ENCODE measurements around the gene SPRY4.
"Not testable (repeated sequence)": the region's sequence is repeated elsewhere in the genome, so short reads cannot be mapped to it uniquely, and the experiment has no call there.

Gene SPRY4, protein sequence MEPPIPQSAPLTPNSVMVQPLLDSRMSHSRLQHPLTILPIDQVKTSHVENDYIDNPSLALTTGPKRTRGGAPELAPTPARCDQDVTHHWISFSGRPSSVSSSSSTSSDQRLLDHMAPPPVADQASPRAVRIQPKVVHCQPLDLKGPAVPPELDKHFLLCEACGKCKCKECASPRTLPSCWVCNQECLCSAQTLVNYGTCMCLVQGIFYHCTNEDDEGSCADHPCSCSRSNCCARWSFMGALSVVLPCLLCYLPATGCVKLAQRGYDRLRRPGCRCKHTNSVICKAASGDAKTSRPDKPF

DNA sequence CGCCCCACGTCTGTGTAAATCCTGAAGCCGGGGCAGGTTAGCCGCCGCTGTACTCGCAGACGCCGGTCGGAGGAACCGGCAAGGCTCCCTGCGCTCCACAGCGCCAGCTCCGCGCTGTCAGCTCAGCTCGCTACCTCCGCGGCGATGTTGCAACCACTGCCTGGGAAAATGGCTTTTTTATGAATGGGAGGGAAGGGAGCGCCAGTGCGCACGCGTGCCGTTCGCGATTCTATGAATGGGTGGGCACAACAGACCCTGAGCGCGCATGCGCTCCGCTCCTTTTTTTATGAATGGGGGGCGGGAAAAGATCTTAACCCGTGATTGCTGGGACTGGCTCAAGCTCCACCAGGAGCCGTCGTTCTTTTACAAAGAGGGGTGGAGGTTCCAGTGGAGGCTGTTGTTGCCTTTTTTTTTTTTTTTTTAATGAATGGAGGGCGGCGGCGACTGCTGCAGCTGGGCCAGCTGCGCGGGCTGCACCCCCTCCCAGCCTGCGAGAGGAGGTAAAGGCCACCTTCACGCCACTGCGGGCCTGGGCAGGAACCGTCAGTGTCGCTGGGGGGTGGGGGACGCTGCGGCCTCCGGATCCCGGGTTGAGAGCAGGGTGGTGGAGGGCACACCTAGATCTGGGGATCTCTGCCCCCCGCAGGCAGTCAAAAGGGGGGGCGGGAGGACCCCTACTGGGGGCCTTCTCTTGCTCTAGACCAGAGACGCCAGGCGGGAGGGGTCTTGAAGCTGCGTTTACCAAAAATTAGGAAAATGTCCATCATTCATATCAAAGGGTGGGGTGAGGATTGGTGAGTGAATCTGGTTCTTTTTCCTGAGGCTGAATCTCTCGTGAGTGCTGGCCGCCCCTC lies at the start of gene SPRY4:
SPRY4 (minus strand) TSS at position 151 of the 854 bp plus-strand sequence. CDS start 9,913 bp downstream, outside the sequence.
- peak; percentile 90 for DNase-seq

GRCh38 chr5:142368529-142368928 lies 43.7 kb upstream of the SPRY4 start:
- DNase-seq = no peak

- DNase-seq = no peak
These were observed 41.2 kb upstream of the SPRY4 start for GRCh38 chr5:142366007-142366406.

DNA sequence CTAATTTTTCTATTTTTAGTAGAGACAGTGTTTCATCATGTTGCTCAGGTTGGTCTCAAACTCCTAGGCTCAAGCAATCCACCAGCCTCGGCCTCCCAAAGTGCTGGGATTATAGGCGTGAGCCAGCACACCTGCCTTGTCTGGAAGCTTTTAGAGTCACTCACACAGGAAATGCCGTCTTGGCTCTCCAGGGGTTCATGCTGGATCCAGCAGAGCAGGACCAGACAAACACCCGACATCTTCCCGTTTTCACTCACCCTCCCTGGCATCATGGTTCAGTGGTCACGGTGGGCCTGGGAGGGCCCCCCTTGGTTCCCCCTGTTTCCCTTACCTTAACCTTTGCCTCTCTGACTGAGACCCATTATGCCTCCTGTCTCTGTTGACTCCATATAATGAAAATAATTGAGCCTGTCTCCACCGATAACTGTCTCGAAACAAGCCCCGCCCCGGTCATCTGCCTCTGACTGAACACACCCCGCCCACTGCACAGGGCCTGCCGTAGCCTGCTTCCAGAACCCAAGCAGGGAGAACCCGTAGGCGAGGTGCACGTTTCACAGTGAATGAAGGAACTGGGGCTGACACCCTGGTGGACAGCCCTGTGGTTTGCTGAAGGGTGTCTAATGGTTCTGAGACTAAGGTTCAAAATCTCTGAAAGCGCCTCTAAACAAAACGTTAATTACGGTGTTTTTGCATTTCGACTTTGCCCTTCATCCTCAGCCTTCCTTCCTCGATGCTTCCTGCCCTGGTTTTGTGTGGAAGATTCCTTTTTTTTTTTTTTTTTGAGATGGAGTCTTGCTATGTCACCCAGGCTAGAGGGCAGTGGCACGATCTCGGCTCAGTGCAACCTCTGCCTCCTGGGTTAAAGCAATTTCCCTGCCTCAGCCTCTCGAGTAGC lies 39.7 kb upstream of the SPRY4 start:
- no peak for DNase-seq

DNA sequence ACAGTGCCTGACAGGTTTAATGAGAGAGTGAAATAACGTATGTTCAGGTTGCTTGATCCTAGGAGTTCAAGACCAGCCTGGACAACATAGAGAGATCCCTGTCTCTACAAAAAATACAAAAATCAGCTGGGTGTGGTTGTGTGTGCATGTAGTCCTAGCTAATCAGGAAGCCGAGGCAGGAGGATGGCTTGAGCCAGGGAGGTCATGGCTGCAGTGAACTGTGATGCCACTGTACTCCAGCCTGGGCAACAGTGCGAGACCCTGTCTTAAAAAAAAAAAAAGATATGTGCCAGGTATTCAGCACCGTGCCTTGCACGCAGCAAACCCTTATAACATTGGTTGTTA lies 38.8 kb upstream of the SPRY4 start:
- DNase-seq = no peak

- DNase-seq = not testable (repeated sequence)
These were observed 37.4 kb upstream of the SPRY4 start for GRCh38 chr5:142362193-142362592.

GRCh38 chr5:142360607-142361120 lies 35.8 kb upstream of the SPRY4 start:
- DNase-seq = no peak

DNA sequence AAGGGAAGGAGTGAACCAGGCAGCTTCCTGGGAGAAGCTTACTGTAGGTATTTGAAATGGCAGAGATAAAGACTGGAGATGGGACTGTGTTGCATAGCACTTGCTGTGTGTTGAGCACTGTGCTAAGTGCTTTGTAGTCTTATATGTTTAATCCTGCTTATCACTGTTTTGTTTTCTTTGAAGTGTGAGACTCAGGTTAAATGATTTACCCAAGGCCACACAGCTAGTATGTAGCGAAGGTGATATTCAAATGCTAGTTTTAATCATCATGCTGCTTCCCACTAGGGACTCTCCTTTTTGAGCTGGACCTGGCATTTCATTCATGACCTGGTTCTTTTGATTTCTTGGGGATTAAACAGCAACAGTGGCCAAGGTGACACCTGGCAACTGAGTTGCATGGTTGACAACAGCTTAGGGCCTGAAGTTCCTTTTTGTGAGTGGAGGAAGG lies 35.3 kb upstream of the SPRY4 start:
- no peak for DNase-seq

DNA sequence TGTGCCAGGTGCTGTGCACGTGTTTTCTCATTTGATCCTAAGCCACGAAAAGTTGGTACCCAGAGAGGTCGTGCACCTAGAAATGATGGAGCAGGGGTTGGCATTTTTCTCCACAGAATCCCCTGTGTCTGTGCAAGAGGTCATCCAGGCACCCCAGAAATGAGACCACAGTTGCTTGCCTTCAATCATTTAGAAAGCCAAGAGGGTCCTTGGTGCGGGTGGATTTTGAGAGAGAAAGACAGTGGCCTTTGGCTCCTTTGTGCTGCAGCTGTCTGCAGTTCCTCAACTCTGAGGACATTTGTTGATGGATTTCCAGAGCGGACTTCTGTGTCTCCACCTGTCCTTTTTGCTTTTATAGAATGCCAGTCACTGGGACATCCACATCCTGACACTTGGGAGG lies 33.8 kb upstream of the SPRY4 start:
- DNase-seq = no peak

DNA sequence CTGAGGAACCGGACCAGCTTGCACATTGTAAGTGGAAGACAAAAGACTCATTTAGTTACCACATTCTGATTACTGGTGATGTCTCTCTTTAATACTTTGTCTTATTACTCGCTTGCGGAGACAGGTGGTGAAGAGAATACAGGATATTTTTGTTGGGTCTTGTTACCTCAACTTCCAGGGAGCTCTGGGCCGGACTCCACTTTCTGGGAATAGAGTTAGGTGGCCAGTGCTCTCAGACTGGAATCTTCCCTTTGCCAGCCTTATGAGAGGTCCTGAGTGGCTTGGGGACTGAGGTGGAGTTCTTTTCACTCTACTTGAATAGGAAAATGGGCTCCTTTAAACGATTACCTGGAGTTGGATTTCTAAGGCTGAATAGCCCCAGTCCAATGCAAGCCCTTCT lies 33.3 kb upstream of the SPRY4 start:
- DNase-seq = no peak

DNA sequence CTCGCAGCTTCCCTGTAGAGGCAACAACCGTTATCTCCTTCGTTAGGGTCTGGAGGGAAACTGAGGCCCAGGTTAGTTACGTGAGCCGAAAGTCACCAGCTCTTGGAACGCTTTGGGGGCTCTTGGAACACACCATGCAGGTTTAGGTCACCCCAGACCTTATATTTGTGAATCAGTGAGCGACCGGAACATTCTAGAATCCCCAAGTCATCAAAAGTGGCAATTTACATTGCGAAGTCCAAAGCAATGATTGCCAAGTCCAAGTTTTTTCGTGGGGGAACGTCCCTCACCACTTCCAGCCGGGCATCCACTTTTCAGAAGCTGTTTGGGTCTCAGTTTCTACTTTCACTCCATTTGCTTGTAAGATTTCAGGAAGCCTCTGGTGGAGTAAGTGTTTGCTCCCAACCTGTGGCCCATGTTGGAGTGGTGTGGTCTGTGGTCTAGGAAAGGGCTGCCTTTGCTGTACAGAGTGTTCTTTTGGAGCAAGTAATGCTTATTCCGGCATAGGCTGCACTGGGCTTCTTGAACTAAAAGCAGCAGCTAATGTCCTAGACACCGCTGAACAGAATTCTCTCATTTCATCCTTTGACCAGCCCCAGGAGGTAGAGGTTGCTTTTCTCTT lies 32.8 kb upstream of the SPRY4 start:
- no peak for DNase-seq

GRCh38 chr5:142356716-142357468 lies 32.1 kb upstream of the SPRY4 start:
- DNase-seq = peak; percentile 90

DNA sequence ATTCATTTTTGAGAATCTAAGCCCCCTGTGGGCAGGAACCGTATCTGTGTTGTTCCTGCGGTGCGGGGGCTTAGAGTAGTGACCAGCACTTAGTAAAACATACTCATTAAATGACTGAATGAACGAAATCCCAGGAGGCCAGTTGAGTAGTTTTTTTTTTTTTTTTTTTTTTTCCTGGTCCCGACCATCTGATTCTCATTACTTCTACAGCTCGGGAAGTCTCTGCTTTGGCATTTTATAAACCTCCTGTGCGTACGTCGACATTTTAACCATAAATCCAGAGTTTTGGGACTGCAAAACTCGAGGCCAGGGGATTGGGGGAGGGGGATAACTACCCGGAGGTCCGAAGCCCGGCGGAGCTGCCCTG lies 31.5 kb upstream of the SPRY4 start:
- no peak for DNase-seq

GRCh38 chr5:142353071-142353472 lies 28.3 kb upstream of the SPRY4 start:
- DNase-seq = no peak

DNA sequence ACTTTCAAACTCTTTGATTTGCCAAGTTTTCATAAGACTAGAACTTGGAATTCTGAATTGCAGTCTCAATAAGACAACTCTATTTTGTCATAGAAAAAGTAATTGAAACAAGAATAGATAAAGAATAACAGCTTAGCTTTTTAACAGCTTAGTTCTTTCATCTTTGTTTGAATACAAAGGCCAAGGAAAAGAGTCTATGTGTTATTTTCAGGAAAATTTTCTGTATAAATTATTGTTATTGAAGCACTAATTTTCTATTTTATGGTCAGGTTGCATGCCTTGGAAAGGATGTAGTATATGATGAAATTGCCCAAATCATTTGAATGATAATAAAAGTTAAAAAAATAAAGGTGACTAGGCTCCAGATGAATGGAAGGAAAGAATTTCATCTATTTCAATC lies 25.2 kb upstream of the SPRY4 start:
- no peak for DNase-seq

GRCh38 chr5:142346706-142347105 lies 21.9 kb upstream of the SPRY4 start:
- DNase-seq = no peak

DNA sequence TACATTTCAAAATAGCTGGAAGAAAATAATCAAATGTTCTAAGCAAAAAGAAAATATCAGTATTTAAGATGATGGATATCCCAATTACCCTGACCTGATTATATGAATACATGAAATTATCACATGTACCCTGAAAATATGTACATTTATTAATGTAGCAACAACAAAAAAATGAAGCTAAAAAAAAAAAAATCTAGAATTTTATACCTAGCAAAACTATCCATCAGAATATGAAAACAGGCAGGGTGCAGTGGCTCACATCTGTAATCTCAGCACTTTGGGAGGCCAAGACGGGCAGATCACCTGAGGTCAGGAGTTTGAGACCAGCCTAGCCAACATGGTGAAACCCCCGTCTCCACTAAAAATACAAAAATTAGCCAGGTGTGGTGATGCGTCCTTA lies 20.1 kb upstream of the SPRY4 start:
- DNase-seq = not testable (repeated sequence)

- no peak for DNase-seq
These were observed 18.7 kb upstream of the SPRY4 start for GRCh38 chr5:142343531-142343930.

- no peak for DNase-seq
These were observed 17.5 kb upstream of the SPRY4 start for GRCh38 chr5:142342128-142342981.

DNA sequence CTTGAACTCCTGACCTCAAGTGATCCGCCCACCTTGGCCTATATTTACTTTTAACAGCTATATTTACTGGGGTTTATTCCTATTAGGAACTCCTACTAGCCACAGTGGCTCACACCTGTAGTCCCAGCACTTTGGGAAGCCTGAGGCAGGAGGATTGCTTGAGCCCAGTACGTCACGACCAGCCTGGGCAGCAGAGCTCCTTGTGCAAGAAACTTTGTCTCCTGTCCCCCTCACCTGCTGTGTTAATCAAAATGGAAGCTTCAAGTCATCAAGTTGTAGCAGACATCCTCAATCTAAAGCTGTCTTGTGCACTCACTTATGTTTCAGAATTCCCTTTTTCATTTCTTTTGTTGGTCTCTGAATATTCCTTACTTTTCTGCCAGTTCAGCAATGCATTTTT lies 15.0 kb upstream of the SPRY4 start:
- DNase-seq = no peak

- no peak for DNase-seq
These were observed 9.7 kb upstream of the SPRY4 start for GRCh38 chr5:142334538-142334937.
